Frontal cortex (tissue), 4 donors: ENCODE results near the gene CDK9. TPM values are rescaled to one million over a fixed set of nuclear protein-coding genes. Genes with fewer than 3 reads are reported as not detected.
"Not testable (repeated sequence)": the region's sequence is repeated elsewhere in the genome, so short reads cannot be mapped to it uniquely, and the experiment has no call there.

Source experiments
- DNase-seq, 2 donors: peaks; one replicate each; pipeline ENCODE4 v3.0.0; 2012; ENCODE audit warnings: low spot score in 2 of 2
- FAIRE-seq: peaks from 2 replicates; lab custom pipeline; 2012; peaks lifted over from hg19 to GRCh38; lab: Jason Lieb, UNC
- total RNA-seq: library from RNA; depleted of rRNA; stranded (reverse); fragments of >200 nt; gene quantifications from one replicate; pipeline ENCODE4 v1.2.3, GENCODE V29; 2014
- donor health status: control.
- donor health status: control.
- donor health status: control.

The CDK9 gene
- total RNA-seq, 1 donor from 2014 or later = 40.4 TPM

DNA sequence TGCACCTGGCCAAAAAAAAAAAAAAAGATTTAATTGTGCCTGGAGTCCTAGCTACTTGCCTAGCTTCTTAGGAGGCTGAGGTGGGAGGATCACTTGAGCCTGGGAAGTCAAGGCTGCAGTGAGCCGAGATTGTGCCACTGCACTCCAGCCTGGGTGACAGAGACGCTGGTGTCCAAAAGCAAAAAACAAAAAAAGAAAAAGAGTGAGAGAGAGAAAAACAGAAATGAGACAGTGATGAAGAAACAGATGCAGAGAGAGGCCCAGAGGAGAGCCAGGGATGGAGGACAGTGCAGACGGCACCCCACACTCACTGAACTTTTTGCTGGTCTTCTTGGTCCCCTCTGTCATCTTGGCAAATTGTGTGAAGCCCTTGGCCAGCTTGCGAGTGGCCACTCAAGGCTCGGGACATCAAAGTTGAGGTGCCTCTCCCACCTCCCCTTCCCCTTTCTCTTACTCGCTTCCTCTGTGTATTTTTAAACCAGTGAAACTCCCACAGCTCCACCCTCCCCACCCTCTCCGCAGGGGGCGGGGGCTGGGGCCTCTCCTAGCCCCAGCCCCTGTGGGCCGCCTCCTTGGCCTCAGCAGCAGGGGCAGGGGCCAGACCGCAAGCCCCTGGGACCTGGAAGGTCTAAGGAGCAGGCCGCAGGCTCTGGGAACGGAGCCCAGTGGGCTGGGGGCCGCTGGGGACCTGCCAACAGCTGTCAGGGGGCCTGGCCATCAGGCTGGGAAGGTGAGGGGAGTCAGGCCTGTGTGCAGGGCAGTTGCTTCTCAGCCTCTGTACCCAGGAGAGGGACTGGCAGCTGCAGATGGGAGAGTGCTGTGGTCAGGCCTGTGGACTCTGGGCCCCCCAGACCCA lies 7.3 kb upstream of the CDK9 start, which contains the start of gene SH2D3C:
TSS of gene SH2D3C (minus strand) at position 387 of the 856 bp plus-strand sequence. CDS start at position 348, 39 bp downstream.
- DNase-seq = no peak
- FAIRE-seq = no peak

DNA sequence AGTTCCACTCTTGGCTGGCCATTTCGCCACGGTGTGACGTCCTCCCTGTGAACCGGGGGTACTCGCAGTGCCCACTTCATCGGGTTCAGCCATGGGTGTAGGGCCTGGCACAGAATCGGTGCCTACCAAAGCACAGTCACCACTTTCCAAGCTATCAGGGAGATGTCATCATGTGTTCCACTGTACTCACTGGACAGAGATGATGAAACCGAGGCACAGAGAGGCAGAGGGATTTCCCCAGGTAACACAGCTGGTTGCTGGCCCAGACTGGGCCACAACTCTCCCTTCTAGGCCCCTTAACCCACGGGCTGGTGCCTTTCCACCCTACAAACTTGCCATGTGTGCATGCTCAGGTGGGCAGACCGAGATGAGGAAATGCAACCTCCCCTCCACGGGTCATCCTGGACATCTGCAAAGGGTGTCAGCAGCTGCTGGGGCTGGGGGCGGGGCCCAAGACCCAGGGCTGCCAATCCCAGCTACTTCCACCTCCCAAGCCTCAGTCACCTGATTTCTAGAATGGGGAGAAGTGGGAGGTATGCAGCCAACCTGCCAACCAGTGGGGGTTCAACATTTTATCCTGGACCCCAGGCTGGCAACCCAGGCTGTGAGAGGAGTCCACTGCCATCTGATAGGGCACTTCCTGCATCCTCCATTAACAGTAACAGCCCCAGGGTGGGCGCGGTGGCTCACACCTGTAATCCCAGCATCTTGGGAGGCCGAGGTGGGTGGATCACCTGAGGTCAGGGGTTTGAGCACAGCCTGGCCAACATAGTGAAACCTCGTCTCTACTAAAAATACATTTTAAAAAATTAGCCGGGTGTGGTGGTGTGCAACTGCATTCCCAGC lies 6.5 kb upstream of the CDK9 start:
- DNase-seq = no peak
- FAIRE-seq = no peak

DNA sequence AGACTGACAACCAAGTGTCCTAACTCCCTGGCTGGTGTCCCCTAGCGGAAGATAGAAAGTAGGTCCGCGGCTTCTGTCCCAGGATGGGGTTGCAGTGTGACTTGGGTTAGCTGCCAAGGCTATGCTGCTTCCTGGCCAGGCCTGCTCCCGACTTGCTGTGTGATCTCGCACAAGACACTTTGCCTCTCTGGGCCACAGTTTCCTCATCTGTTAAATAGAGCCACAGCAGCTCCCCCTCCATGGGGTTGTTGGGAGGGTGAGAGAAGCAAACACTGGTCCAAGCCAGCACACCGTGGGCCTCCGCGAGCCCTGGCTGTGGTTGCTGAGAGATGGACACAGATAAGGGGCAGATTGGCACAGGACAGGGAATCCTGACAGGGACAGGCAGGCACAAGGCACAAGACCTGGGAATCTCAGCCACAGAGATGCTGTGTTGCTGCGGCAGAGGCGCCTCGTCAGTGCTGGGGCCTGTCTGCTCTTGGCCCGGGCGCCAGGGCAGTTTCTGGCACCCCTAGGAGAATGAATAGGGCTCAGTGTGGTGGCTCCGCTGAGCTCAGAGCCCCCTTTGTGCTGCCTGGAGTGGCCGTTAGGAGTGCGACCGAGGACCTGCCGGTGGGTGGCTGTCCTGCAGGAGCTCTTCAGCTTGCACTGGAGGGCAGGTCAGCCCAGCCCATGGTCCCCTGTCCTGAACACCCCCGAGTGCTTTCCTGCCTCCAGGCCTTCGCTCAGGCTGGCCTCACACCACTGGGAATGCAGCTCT lies 5.5 kb upstream of the CDK9 start:
- DNase-seq (no peak), FAIRE-seq (no peak)

DNA sequence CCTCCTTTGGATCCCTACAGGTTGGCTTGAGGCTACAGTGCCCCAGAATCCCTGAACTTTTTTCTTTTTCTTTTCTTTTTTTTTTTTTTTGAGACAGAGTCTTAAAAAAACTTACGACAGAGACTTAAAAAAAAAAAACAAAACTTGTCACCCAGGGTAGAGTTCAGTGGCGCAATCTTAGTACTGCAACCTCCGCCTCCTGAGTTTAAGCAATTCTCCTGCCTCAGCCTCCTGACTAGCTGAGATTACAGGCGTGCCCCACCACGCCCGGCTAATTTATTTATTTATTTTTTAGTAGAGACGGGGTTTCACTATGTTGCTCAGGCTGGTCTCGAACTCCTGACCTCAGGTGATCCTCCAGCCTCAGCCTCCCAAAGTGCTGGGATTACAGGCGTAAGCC lies 4.9 kb upstream of the CDK9 start:
- not testable (repeated sequence) for FAIRE-seq, DNase-seq

DNA sequence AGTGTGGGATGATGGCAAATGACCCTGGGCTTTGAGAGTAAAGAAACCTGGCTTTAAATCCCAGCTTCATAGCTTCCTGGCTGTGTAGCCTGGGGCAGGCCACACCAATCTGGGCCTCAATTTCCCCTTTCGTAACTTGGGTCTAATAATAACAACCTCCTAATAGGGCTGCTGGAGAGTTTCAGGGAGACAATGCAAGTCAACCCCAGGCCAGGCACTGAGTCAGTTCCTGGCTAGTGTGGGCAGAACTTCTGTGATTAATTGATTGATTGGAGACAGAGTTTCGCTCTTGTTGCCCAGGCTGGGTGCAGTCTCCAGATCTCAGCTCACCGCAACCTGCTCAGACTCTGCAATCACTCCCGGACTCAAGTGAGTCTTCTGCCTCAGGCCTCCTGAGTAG lies 4.0 kb upstream of the CDK9 start:
- FAIRE-seq (no peak), DNase-seq (no peak)

DNA sequence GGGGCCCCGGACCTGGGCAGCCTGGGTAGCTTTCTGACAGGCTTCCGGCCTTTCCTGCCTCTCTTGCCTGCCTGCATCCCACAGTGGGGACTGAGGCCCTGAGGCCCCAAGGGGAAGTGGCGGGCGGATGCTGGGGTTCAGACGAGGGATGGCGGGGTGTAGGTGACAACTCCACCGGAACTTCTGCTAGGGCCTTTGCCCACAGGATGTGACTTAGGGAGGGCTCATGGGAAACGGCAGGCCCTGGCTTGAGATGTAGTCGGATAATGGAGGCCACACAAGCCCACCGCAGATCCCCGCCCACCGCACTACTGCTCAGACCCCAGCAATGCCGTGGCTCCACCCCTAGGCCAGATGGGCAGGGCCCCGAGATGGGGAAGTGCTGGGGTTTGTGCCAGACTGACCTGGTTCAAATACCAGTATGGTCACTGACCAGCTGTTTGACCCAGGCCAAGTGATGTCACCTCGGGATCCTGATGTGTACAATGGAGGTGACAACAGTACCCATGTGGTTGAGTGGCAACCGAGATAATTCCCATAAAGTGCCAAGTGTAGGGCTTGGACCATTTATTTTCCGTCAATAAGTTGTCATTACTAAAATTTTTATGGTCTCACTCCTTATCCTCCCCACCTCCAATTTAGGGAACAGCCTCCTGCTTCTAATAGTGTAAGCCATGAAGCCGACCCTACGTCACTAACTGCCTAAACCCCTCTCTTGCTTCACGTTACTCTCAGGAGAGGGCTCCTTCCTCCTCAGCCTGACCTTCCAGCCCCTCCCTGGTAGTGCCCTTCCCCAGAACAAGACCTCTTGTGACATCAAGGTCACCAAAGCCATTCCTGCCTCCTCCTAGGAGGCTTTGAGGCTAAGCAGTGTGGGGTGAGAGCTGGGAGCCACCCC lies 2.5 kb upstream of the CDK9 start:
- no peak for FAIRE-seq

DNA sequence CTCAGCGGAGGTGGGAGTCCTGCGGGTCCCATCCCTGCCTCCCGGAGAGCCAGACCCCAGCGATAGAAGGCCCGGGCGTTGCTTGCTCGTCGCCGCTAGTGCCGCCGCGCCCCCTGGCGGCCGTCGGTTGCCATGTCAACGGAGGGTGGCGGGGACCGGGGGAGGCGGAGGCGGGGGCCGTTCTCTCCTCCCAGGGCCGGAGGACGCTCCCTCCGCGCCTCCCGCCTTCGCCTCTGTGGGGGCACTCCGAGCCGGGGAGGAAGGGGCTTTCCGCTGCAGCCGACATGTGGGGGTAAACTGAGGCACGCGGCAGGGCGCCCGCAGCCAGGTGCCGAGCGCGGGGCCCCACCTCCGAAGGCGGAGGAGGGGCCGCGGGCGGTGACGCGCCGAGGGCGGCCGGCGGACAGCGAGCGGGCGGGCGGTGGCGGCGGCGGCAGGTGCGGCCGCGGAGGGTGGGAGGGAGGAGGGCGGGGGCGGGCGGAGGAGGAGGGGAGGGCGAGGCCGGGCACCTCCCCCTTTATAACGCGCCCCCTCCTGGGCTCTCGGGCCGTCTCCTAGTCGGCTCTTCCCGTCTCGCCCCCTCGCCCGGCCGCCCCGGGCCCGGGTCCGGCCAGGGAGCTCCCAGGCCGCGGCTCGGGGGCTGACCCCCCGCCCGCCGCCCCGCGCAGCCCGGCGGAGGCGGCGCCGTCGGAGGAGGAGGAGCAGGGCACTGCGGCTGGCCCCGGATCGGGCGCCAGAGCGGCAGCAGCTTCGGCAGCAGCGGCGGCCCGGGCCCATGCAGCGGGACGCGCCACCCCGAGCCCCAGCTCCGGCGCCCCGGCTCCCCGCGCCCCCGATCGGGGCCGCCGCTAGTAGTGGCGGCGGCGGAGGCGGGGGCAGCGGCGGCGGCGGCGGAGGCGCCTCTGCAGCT lies 556 bp upstream of the CDK9 start:
- DNase-seq (peak; percentile 93), FAIRE-seq (no peak)

More for the DNA sequence above, 2.5 kb upstream of the CDK9 start:
- DNase-seq = no peak

DNA sequence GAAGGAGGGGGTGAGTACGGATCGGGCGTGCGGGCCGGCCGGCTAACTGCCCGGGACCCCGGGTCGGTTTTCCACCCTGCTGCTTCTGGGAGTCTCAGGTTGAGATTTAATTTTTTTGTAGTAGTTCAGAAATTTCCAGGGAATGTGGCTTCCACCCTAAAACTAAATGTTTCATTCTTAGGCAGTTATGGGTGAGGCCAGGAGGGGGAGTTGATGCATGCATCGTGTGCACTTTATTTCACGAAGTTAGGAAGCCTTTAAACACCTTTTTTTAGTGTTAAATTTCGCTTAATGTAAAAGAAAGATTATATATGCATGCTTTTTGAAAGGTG lies 905 bp downstream of the CDK9 start:
- FAIRE-seq = no peak
- no peak for DNase-seq

DNA sequence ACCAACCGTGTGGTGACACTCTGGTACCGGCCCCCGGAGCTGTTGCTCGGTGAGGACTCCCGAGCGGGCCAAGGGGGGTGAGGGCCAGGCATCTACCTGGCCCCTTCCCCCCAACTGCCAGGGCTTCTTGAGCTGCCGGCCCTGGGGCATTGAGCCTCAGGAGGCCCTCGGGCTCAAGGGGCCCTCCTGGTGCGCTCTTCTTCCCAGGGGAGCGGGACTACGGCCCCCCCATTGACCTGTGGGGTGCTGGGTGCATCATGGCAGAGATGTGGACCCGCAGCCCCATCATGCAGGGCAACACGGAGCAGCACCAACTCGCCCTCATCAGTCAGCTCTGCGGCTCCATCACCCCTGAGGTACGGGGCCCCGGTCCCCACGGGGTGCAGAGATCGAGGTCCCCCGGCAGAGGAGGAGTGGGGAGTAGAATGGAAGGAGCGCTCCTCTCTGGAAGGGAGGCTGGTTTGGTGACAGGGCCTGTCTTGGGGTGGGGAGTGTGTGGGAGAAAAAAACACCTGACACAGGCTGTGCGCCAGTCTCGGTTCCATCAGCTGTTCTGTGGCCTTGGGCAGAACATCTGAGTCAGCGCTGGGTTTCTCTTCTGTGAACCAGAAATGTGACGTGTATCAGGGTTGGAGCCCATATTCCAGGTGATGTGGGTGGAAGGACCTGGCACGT lies 2.6 kb downstream of the CDK9 start:
- no peak for DNase-seq
- FAIRE-seq = no peak

DNA sequence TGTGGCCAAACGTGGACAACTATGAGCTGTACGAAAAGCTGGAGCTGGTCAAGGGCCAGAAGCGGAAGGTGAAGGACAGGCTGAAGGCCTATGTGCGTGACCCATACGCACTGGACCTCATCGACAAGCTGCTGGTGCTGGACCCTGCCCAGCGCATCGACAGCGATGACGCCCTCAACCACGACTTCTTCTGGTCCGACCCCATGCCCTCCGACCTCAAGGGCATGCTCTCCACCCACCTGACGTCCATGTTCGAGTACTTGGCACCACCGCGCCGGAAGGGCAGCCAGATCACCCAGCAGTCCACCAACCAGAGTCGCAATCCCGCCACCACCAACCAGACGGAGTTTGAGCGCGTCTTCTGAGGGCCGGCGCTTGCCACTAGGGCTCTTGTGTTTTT lies 3.3 kb downstream of the CDK9 start:
- FAIRE-seq (no peak), DNase-seq (no peak)

DNA sequence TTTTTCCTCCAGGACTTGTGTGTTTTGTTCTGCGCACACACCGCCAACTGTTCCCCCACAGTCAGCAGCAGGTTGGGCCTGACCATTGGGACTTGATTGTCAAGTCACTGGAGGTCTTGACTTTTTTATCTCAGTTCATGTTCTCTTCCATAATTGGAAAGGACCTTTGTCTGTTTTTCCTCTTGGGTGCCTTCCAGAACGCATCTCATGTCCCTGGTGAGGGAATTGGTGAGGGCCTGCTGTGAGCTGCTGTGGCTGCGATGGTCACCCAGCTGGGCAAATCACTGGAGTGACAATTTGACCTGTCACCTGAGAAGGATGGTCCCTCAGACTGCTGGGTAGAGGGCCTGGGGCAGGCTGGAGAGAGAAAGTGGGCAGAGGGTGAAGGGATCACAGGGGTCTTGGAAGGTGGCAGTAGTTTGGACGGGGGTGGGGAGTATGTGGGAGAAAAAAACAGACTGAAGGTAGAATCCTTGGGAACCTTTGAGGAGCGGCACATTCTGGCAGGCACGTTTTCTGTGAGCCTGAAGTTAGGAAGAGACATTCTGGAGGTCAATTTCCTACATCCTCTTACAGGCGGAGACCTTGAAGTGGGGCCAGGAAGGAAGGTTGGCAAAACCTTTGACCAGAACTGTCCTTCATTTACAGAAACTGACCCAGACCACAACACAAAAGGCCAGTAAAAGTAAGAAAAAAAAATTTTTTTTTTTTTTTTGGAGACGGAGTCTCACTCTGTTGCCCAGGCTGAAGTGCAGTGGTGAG lies 4.4 kb downstream of the CDK9 start:
- DNase-seq (no peak), FAIRE-seq (no peak)

DNA sequence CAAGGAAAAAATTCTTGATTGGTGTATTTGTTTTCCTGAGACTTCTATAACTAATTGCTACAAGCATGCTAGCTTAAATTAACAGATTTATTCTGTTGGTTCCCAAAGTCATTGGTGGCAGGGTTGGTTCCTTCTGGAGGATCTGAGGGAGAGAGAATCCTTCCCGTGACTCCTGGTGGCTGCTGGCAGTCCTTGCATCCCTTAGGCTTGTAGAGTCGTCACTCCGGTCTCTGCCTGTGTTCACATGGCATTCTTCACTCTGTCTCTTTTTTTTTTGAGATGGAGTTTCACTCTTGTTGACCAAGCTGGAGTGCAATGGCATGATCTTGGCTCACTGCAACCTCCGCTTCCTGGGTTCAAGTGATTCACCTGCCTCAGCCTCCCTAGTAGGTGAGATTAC lies 5.3 kb downstream of the CDK9 start:
- FAIRE-seq (no peak), DNase-seq (no peak)

DNA sequence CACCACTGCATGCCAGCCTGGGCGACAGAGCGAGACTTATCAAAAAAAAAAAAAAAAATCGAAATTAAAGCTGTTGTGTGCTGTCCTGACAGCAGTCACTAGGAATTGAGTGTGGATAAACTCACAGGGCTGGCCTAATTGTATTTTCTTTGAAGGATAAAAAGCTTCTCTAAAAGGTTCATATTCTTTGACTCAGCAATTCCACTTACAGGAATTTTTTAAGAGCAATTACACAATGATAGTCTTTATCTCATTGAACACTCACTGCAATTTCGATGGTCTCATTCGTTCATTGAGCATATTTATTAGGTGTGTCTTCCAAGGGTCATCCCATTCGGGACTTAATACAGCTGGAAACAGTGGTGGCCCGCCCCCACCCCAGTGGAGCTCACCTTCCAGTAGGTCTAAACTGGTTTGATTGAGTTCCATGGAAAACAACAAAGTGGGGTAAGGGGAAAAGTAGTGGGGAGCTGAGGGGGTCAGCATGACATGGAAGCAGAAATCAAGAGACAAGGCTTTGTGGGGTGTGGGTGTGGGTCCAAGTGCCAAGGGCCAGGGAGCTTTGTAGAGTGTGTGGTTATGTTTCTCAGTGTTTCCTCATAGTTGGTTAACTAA lies 6.7 kb downstream of the CDK9 start:
- no peak for FAIRE-seq
- DNase-seq = no peak

DNA sequence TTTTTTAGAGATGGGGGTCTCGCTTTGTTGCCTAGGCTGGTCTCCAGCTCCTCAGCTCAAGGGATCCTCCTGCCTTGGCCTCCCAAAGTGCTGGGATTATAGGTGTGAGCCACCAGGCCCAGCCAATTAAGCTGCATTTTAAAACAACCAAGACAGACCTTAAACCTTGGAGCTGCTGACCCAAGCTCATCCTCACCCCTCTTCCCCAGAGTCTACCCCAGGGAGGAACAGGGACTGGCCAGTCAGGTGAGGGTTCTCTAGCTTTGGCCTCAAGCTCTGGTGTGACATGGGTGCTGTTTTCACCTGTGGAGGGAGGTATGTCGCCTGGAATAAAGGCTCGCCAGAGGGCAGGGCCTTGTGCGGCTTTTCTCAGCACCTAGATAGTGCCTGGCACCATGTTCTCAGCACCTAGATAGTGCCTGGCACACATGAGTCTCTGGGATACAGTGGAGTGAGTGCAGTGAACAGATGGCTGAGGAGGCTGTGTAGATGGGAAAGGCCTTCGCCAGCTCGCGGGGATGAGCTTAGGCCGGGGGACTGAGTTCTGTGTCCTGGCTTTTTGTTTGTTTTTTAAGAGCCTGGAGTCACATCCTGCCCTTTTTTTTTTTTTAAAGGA lies 7.4 kb downstream of the CDK9 start:
- DNase-seq (no peak), FAIRE-seq (no peak)

DNA sequence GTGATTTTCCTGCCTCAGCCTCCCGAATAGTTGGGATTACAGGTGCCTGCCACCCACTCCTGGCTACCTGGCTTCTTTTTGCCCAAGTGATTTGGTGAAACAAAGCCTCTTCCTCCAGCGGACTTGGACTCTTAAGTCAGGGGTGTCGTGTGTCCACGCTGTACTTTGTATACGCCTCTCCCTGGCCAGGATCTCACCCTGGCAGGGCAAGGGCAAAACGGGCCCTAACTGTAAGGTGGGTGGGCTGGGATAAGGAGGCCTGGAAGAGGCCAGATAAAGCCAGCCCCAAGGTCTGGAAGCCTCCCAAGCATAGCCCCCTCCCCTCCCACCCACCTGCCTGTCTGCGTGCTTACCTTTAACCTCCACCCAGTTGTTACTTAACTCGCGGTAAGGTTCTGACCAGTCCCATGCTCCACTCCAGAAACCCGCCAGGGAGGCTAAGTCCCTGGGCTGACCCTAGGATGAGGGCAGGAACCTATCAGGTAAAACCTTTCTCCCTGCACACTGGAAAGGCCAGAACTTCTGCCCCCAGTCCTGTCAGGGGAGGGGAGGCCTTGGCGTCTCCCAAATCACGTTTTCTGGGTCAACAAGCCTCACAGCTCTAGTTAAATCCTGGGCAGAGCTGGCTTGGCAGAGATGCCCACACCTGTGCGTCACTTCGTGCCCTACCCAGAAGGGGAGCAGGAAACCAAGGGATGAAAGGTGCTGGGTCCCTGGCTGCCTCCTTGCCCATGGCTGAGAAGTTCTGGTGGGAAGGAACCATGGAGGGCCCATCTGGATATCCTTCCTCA lies 8.4 kb downstream of the CDK9 start:
- DNase-seq = no peak
- no peak for FAIRE-seq
